NCI-H2029 (cell line): ENCODE measurements around the gene COX7B.
"Not testable (repeated sequence)": the region's sequence is repeated elsewhere in the genome, so short reads cannot be mapped to it uniquely, and the experiment has no call there.

Experiments used
- DNase-seq: peaks from one replicate; lab custom pipeline; 2025; lab: John Stamatoyannopoulos, UW

Gene COX7B, protein sequence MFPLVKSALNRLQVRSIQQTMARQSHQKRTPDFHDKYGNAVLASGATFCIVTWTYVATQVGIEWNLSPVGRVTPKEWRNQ

DNA sequence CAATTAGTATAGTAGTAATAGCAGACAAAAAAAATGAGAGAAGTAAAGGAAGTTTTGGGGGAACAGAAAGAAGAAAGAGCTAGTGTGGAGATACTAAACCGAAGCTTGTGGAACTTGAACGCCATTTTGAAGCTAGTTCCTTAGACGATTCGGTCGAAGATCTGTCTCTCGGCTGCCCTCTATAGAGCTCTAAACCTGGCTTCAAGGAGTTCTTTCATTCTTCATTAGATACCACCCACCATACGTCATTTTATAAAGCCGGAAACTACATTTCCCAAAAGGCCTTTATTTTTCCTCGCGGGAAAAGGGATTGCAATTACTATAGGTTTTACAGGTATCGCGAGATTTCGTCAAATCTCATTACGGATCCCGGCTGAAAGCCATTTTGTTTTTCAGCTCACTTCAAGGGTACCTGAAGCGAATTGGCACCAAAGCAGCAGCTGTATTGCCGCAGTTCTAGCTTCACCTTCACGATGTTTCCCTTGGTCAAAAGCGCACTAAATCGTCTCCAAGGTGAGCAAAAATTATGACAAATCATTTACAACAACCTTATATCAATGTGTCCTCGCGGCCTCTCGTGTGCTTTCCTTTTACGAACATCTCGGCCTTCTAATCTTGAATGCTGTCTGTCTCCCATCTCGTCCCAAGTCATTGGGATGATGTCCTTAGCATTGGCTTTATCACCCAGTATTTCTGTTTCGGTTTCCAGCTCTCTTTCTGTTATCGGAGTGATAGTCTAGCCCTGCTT, at the start of gene COX7B:
TSS of gene COX7B (plus strand) at position 388 of the 748 bp plus-strand sequence. CDS start at position 474, 86 bp downstream.
- peak; percentile 93 for DNase-seq

DNA sequence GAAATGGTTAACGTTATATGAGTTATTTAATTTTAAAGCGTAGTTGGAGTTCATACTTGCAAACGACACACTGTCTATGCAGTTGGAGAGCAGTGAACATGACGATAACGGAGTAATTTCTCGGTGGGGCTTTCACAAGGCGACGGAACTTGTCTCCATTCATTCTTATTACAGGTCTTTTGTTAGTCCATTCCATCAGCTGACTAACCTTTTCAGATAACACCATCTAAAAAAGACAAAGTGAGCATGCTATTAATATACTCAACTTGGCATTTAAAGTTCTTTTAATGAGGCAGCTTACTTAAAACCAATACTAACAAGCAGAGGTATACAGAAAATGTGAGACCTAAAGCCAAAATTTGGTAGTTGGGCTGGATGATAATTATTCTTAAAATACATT, 23.9 kb upstream of the COX7B start:
- no peak for DNase-seq

DNA sequence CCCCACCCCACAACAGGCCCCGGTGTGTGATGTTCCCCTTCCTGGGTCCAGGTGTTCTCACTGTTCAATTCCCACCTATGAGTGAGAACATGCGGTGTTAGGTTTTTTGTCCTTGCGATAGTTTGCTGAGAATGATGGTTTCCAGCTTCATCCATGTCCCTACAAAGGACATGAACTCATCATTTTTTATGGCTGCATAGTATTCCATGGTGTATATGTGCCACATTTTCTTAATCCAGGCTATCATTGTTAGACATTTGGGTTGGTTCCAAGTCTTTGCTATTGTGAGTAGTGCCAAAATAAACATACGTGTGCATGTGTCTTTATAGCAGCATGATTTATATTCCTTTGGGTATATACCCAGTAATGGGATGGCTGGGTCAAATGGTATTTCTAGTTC, 17.9 kb upstream of the COX7B start:
- not testable (repeated sequence) for DNase-seq

DNA sequence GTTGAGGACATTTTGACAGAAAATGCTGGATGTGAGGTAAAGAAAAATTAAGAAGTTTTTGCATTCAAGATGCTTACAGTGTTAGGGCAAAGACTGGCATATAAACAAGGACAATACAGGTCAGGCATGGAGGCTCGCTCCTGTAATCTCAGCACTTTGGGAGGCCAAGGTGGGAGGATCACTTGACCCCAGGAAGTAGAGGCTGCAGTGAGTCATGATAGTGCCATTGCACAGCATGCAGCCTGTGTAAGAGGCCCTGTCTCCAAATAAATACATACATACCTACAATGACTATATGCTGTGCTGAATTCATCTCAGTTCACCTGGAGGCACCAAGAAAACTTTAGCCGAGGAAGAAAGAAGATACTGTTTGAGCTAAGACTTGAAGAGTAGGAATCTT, 6.4 kb upstream of the COX7B start:
- DNase-seq = no peak

DNA sequence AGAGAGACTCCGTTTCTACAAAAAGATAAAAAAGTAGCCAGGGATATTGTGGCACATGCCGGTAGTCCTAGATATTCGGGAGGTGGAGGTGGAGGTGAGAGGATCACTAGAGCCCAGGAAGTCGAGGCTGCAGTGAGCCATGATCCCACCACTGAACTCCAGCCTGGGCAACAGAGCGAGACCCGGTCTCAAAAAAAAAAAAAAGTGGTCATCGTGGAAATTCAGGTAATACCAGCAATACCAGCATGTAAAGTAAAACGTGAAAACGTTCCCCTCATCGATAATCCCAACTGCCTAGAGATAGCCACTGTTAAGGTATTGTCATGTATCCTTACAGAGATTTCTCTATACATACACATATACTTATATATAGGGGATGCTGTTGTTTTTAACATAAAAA, 5.6 kb upstream of the COX7B start:
- no peak for DNase-seq

DNA sequence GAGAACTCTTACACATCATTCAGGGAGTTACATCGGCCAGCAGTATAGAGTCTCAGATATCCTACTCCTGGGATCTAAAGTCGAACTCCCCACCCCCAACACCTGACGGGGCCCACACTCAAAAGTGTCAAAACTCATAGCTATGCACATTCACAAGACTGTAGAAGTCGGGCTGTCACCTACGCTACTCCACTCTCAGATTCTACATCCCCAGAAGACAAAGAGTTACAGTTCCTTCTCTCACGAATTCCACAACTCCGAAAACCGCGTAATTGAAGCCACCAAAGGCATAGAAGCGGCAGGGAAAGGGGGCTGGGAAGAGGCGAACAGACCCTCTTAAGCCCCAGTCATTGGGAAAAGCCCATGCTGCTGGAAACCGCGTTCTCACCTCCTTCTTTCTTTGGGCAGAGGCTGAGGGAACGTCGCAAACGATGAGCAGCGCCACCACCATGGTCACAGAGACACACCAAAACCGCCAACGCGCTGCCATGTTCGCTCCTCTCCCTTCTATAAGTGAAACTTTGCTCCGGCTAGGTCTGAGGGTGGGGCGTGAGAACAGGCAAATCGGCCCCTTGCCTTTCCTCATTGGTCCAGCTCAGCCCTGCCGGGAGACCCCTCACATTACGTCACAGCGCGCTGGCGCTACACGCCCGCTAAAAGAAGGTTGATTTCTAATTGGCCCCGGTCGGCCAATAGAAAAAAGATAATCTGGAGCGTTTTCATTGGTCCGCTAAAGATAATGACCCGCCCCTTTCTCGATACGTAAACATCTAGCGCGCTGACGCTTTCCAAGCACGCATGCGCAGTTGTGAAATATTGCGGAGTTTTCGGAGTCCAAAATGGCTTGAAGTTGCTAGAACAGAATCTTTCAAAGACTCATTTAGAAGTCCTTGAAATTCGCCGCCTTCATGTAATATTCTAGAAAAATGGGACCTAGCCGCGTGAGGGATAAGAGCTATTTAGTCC, 4.1 kb upstream of the COX7B start, which contains the start of gene MAGT1:
TSS of gene MAGT1 (minus strand) at position 515 of the 966 bp plus-strand sequence. CDS start at position 490, 25 bp downstream.
- DNase-seq = peak; percentile 93

DNA sequence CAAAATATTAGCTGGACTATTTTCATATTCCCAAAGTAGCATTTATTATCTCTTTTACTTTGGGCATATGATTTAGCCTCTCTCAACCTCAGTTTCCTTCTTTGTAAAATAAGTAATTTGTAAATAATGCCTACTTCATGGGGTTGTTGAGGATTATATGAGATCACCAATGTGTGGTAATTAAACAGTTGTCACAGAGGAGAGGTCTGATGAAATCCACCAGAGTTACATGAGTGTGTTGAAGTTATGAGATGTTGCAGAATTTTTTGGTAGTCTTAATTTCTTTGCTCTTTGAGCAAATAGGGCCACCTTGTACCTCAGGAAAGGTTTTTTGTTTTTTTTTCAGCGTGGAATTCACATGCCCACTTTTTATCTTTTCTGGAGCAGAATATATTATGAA, 1.4 kb downstream of the COX7B start:
- no peak for DNase-seq

DNA sequence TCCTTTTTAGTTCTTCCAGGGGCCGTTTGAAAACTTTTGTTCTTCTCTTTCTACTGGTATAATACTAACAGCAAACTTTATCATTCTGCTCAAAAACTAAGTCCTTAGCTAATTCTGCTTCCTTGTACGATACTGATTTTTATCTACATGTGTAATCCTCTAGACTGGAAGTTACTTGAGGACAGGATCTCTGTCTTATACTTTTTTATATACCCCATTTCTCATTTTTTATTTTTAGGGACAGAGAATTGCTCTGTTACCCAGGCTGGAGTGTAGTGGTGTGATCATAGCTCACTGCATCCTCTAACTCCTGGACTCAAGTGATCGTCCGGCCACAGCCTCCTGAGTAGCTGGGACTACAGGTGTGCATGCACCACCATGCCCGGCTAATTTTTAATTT, 2.2 kb downstream of the COX7B start:
- no peak for DNase-seq

DNA sequence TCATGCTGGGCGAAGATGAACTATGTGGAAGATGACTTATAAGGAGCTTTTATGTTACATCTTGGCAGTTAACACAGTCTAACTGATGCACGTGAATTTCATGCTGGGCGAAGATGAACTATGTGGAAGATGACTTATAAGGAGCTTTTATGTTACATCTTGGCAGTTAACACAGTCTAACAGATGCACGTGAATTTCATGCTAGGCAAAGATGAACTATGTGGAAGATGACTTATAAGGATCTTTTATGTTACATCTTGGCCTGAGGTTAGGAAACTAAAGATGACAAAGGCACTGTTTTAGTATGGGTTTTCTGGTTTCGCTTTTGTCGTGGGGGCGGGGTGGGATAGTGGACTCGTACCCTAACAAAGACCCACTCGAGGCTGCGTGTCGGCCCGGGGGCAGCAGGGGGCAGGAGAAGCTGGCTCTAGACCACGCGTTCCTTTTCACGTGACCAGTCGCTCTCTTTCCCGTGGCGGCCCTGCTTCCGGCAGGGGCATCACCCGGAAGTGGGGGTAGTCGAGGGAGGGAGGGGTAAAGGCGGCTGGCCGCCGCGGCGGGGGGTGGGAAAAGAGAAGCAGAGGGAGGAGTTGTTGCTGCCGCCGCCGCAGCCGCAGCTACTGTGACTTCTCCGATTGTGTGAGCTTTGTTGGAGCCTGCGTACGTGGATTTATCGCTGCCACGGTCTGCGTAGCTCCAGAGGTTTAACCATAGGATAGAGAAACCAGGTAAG, 11.0 kb downstream of the COX7B start, which contains the start of gene ATP7A:
TSS of gene ATP7A (plus strand) at position 586 of the 733 bp plus-strand sequence. CDS start 60,949 bp downstream, outside the sequence.
- DNase-seq = peak; percentile 90

DNA sequence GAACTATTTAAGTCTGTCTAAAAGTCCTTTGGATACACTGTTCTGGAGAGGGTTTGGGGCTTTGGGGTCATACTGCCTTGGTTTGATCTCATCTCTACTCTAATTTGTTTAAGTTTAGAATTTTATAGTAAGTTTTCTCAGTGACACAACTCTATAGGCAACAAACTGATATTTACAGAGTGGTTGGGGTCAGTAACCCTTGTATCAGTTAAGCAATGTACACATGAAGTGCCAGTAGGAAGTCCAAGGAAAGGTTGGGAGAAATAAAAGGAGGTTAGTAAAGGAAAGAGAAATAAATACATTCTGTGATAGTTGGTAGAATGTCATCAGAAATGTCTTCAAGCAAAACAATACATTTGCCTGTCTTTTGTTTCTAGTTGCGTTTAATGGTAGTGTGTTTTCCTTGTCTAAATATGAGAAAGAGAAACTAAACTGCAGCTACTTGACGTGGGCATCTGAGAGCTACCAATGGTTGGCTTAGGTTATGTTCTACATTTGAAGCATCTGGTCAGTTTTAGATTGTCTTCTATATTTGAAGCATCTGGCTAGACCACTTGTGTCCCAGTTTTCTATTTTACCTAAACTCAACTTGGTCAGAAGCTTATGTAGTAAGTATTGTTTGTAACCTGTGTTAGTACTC, 18.1 kb downstream of the COX7B start:
- peak; percentile 5 for DNase-seq

DNA sequence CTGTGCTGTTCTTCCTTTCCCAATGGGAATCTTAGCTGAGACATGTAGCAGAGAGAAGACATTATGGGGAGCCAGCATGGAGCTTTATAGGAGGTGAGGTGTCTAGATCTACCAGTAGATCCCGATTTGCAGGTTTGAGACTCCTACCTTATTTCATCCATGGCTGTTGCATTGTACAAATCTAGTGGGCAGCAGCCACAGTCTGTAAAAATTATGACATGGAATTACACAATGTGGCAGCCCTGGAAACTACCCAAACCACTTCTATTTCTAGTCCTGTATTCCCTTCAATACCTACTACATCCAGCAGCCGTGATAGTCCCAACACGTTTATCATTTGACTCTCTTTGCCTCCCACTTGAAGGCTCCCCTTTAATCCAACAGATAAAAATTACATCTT, 19.3 kb downstream of the COX7B start:
- DNase-seq = no peak

DNA sequence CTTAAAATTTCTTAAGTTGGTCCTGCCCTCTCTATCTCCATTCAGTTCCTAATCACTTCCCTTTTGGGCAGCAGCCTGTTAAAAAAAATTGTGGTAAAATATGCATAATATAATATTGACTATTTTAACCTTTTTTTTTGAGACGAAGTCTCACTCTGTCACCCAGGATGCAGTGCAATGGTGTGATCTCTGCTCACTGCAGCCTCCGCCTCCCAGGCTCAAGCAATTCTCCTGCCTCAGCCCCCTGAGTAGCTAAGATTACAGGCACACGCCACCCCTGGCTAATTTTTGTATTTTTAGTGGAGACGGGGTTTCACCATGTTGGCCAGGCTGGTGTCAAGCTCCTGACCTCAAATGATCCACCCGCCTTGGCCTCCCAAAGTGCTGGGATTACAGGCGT, 20.1 kb downstream of the COX7B start:
- DNase-seq = not testable (repeated sequence)

DNA sequence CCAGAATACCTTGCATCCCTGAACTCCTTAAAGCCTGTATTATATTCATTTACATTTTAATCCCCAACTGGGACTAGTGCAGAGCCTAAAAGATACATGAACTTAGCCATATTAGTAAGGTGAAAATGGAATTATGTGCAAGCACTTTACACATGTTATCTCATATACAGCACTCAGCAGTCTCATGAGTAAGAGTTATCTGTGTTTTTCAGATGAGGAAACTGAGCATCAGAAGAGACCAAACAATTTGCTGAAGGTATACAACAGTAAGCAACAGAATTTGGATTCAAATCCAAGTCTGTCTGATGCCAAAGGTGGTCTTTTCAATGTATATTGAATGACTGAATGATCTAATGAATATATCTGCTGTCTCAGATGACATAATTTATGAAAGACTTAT, 23.5 kb downstream of the COX7B start:
- no peak for DNase-seq

DNA sequence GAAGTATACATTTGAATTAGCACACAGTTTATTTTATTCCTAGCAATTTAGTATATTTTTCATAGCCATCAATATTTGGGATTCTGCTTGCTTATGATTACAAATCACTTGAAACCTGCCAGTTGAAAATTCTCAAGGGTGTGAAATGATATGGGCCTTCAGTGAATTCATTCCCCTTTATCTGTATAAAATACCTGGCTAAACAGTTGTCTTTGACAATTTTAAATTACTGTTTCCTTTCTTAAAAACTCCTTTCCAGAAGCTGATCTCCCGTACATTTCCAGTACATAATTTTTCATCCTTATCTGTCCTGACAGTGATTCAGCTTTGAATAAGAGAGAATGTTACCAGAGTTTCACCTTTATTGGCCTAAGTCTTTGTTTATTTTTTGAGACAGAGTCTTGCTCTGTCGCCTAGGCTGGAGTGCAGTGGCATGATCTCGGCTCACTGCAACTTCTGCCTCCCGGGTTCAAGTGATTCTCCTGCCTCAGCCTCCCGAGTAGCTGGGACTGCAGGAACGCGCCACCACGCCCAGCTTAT, 25.1 kb downstream of the COX7B start:
- no peak for DNase-seq

DNA sequence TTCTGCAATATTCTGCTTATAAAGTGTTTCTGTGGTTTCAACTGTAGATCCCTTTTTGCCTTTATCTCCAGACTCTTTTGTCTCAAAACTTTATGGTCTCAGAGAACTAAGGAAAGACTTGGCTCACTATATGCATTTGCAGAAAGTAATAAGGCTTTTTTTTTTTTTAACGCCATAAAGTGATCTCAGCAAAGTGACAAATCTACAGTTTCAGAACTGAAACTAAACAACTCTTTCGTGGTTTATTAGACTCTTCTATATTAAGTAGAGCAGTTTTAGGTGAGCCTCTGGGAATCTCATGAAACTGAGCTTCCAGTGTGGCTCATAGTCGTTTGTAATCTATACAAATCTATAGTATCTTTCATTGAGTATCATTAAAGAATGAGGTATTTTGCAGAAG, 26.5 kb downstream of the COX7B start:
- no peak for DNase-seq

DNA sequence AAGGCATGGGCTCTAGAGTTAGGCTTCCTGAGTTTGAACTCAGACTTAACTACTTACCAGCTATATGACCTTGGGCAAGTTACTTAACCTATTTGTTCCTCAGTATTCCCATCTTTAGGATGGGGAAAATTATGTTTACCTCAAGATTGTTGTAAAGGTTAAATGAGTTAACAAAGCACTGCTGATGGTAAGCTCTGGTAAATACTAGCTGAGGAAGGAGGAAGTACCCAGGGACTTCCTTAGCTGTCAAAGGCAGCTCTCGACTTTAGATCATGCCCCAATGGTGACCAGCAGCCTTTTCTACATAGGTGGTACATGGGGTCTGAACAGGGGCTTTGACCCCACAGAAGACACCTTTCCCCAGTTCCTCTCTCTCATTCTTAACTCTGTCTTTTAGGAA, 31.3 kb downstream of the COX7B start:
- no peak for DNase-seq

DNA sequence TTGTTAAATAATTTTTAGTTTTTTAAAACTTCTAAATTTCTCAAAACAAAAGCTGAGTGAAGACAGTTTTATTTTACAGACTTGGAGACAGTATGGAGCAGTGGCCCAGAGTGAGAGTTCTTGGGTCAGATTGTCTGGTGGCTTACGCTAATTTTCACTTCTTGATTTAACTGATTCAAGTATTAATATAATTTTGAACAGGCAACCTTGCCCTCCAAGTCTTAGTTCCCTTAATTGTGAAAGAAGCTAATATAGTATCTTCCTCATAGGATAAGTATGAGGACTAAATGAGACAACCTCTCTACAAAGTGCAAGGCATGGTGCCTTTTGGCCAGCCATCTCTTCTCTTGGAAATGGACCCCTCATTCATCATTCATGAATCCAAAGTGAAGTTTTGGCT, 36.6 kb downstream of the COX7B start:
- DNase-seq = no peak

DNA sequence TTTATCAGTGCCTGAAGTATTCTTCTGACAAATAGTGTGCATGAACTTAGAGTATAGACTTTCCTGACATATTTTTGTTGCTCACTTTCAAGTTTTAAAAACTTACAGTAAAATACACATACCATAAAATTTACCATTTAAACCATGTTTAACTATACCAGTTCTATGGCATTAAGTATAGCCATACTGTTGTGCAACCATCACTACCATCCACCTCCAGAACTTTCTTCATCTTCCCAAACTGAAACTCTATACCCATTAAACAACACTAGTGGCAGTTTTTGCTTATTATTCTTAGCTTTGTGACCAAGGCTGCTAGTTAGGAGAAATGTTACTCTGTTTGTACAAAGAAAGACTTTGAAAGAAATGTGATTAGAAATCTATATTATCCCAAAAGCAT, 37.0 kb downstream of the COX7B start:
- no peak for DNase-seq

DNA sequence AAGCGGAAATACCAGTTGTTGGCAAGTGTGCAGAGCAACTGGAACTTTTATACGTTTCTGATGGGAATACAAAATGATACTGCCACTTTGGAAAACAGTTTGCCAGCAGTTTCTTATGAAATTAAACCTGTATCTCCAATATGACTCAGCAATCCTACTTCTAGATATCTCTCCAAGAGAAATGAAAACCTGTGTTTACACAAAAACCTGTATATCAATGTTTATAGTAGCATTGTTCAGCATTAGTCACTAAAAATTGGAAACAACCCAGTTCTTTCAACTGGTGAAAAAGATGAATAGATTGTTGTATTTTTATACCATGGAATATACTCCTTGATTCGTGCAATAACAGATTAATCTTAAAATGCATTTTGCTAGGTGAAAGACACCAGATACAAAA, 38.0 kb downstream of the COX7B start:
- no peak for DNase-seq

DNA sequence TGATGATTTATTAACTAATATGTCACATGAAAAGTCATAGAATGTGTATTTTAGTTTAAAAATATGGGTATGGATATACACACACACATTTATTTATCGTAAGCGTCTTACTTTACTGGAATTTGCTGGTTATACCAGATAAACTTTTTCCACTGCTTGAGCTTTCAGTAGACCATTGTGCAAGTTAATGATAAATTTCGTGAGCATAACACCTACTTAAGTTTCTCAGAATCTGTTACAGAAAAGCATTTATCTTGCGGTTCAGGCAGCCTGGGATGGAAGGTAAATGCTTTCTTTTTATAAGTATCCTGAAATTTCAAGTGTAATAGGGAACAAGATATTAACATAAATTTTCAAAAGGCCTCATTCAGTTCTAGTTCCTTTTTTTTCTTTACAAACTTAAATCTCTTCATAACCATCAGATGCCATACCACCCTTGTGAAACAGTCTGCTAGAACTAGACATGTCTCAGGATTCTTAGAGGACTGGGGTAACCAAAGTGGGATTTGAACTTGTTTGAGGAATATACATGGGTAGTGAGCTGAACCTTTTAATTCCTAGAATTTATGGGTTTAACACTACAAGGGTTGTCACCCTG, 38.9 kb downstream of the COX7B start:
- no peak for DNase-seq

DNA sequence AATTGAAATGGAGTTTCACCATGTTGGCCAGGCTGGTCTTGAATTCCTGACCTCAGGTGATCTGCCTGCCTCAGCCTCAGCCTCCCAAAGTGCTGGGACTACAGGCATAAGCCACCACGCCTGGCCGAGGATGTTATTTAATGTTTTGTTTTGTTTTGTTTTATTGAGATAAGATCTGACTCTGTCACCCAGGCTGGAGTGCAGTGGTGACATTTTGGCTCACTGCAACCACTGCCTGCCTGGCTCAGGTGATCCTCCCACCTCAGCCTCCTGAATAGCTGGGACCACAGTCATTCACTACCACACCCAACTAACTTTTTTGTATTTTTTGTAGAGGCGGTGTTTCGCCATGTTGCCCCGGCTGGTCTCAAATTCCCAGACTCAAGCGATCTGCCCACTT, 45.8 kb downstream of the COX7B start:
- DNase-seq = not testable (repeated sequence)
